Measurements from ENCODE around the gene UMODL1. TPM values are rescaled to one million over a fixed set of nuclear protein-coding genes. Genes with fewer than 3 reads are reported as not detected.
A peak's percentile ranks its signal among the peaks of the same experiment; 100 is the strongest.
"Not testable (repeated sequence)": the region's sequence is repeated elsewhere in the genome, so short reads cannot be mapped to it uniquely, and the experiment has no call there.

UMODL1 gene
- total RNA-seq, 2 donors from 2014 or later = not detected

DNA sequence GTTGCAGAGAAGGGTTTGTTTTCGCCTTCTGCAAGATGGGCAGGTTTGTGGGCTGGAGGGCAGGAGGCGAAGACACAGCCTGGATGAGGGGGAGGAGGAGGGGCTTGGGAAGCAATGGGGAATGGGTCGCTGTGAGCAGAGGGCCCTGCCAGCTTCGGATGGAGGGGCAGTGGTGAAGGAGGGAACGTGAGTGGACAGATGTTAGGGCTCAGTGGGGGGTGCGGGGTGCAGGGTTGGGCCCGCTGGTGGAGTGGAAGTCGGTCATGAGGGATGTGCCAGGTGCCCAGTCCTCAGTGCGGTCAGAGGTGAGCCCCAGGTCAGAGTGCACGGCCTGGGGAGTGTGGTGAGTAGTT, 92.4 kb downstream of the UMODL1 start:
- no peak for ATAC-seq
- intact Hi-C loops (cut with DNase I) = loop anchor here in 1 of 2 donors (5.0 kb wide), 1 partner anchor 94 kb away; no protein-coding TSS in a partner anchor
- no peak for DNase-seq

DNA sequence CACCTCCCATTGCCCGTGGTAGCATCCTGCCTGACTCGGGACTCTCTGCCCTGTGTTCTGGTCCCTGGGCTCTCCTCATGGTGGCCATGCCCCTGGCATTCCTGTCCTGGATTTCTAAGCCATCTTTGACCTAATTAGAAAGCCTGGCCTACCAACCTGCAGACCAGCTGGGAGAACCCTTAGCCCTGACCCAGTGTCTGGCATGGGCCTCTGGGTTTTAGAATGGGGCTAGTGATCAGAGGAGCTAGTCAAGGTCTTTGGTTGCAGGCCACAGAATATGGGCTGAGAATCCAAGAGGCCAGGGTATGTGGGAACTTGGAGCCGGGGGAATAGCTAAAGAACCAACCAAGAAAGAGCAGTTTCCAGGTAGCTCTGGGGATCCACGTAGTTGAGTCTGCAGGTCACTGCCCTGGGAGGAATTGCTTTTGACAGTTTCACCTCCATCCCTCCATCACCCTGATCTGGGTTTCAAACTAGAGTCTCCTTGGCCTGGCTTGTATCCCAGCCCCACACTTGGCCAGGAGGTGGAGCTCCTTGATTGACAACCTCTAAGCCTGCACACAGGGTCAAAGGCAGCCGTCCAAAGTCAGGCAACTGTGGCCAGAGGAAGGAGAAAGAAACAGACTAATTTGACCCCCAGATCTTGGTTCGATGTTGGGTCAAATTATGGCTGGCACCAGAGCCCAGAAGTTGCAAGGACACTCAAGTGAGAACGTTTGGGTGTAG, 93.1 kb downstream of the UMODL1 start:
- DNase-seq (peak; percentile 60), ATAC-seq (peak; percentile 85 to 87)
- intact Hi-C loops (cut with DNase I) = loop anchor here in 1 of 2 donors (5.0 kb wide), 1 partner anchor 93 kb away; no protein-coding TSS in a partner anchor

- DNase-seq = no peak
- intact Hi-C loops (cut with DNase I) = loop anchor here in 1 of 2 donors (5.0 kb wide), 1 partner anchor 92 kb away; no protein-coding TSS in a partner anchor
- no peak for ATAC-seq
Observed at GRCh38 chr21:42164818-42165217, 93.7 kb downstream of the UMODL1 start.

GRCh38 chr21:42165901-42166300, 94.8 kb downstream of the UMODL1 start:
- intact Hi-C loops (cut with DNase I) = no loop called here
- ATAC-seq (no peak), DNase-seq (no peak)

DNA sequence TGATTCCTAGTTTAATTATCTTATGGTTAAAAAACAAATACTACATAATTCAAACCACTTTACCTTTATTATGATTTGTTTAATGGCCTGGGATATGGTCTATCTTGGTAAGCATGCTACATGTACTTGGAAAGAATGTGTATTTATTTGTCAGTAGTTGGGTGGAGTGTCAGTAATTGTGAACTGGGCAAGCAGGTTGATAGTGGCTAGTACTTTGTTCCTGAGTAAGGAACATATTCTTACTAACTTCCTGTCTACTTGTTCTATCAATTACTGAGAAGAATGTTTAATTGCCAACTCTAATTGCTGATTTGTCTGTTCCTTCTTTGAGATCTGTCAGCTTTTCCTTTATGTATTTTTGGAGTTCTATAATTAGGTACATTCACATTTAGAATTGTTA, 98.6 kb downstream of the UMODL1 start:
- intact Hi-C loops (cut with DNase I) = no loop called here
- DNase-seq (no peak), ATAC-seq (no peak)

DNA sequence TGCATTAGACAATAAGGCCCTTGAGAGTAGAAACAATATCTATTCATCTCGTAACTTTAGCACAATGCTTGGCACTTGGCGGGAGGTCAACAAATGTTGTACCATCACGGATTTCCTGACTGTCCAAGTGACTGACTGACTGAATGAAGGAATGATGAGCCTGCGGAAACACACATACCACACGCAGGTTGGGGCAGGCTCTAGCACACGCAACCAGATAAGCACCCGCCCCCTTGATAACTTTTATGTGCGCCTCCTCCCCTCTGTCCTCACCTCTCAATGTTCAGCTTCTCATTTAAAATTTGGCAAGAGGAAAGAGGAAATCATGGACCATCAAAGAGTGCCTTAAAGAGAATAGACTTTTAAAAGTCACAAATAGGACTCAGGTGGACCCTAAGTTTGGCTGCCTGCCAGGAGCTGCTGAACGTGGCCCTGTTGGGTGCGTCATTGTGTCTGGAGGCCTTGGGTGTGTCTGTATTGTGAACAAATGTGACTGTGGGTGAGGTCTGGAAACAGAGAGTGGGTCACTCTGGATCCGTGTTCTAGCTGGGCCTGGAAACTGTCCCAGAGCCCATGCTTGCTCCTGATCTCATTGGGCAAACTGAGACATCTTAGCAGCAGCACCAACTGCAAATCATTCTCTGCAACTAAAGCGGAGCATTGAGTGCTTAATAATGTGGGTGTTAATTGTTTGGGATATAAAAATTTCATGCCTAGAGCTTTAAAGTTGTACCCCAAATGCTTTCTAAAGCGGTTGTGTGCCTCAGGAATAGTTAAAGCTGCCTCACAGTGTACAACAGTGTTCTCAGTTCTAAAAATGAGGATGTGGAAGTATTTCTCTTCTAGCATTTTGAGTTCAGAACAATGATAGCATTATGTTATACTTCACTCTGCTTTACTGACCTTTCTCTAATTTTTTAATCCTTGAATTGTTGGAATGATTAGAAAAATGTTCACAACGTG, 100.3 kb downstream of the UMODL1 start:
- DNase-seq (peak; percentile 54), ATAC-seq (peak in 1 of 2 donors; percentile 59)
- intact Hi-C loops (cut with DNase I) = no loop called here

DNA sequence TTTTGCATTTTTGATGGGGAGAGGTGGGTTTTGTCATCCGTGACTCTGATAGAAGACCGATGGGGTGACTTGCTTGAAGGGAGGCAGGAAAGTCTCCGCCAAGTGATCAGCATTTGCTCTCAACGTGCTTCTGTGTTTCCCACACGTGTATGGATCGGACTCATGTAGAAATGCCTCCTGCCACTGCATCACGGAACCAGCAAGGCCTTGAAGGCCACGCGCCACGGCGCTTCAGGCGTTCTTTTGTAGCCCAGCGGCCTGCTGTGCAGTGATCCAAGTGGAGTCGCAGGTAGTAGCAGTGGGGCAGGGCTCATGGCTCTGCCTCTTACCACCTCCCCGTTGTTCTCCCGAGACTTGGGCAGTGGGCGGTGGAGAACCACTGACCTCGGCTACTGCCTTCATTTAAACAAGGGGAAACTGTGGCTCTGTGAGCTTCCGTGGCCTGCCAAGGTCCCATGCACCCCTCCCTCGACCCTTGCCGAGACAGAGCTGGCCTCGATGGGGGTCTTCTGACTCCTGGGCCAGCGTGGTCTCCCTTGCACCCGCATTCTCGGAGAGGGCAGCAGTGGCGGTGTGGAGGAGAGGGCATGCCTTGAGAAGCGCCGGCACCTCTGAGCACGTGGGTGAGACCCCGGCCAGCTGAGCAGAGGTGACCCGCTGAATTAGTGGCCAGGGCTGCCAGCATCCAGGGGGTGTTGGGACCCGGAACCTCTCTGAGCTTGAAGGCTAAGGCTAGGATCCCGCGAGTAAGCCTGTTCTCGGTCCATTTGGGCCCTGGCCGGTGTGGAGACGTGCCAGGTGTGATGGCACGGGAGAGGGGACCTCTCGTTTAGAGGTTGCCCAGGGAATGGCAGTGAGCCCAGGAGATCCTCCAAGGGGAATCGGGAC, 101.7 kb downstream of the UMODL1 start:
- intact Hi-C loops (cut with DNase I) = no loop called here
- DNase-seq = no peak

DNA sequence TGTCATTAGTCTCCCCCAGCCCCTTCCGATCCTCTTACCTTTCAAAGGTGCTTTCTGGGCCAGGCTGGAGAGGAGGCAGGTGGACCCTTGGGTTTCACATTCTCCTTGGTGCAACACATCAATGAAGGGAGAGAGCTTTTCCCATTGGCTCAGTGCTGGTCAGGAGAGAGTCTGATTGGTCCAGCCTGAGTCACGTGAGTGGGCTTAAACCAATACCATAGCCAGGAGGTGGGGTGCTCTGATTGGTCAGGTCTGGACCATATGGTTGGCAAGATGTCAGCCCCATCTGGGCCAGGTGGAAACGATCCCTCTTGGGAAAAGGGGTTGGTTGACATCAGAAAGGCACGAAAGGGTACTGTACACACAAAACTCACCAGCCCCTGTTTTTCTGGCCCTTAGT, 103.1 kb downstream of the UMODL1 start:
- intact Hi-C loops (cut with DNase I) = no loop called here
- ATAC-seq (no peak), DNase-seq (no peak)

More for the DNA sequence above, 101.7 kb downstream of the UMODL1 start:
- ATAC-seq = no peak

- ATAC-seq (no peak), DNase-seq (no peak)
- intact Hi-C loops (cut with DNase I) = no loop called here
Observed at GRCh38 chr21:42175110-42175710, 104.1 kb downstream of the UMODL1 start.

DNA sequence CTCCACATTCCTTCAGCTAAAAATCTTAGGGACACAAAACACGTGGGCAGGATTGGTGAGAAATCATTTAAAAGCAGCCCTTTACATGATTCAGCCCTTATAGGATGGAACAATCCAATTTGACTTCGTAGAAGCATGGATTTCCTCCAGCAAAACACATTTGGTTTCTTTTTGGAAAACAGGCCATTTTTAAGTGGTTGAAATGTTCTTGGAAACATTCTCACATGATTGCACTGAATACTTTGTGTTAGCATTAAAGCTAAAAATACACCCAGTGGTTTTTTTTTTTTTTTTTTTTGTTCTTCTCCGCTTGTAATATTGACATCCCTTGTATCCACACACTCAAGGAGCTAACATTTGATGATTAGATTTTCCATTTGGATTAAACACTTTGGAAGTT, 105.7 kb downstream of the UMODL1 start:
- no peak for DNase-seq
- peak in 1 of 2 donors; percentile 12 for ATAC-seq
- intact Hi-C loops (cut with DNase I) = no loop called here

GRCh38 chr21:42179316-42179715, 108.2 kb downstream of the UMODL1 start:
- intact Hi-C loops (cut with DNase I) = no loop called here
- ATAC-seq (no peak), DNase-seq (no peak)

DNA sequence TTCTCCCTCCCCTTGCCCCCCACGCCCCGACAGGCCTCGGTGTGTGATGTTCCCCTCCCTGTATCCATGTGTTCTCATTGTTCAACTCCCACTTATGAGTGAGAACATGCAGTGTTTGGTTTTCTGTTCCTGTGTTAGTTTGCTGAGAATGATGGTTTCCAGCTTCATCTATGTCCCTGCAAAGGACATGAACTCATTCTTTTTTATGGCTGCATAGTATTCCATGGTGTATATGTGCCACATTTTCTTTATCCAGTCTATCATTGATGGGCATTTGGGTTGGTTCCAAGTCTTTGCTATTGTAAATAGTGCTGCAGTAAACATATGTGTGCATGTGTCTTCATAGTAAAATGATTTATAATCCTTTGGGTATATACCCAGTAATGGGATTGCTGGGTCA, 108.9 kb downstream of the UMODL1 start:
- DNase-seq; intact Hi-C loops (cut with DNase I); ATAC-seq: not testable (repeated sequence)

GRCh38 chr21:42182713-42183371, 111.7 kb downstream of the UMODL1 start:
- DNase-seq (no peak), ATAC-seq (no peak)
- intact Hi-C loops (cut with DNase I) = no loop called here

GRCh38 chr21:42183374-42184266, 112.5 kb downstream of the UMODL1 start:
- intact Hi-C loops (cut with DNase I) = no loop called here
- ATAC-seq (no peak), DNase-seq (no peak)

DNA sequence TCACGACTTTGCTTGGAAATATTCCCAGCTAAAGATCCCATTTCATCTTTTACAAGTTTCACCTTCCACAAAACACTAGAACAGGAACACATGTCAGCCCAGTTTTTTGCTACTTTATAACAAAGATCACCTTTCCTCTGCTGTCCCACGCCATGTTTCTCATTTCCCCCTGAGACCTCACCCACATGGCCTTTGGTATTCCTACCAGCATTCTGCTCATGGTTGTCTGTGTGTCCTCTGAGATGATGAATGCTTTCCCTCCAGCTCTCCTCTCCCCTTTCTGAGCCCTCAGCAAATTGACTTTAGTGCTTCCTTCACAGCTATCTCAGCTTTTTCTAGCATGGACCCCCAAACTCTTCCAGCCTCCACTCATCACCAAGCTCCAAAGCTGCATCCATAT, 115.5 kb downstream of the UMODL1 start:
- DNase-seq = no peak

DNA sequence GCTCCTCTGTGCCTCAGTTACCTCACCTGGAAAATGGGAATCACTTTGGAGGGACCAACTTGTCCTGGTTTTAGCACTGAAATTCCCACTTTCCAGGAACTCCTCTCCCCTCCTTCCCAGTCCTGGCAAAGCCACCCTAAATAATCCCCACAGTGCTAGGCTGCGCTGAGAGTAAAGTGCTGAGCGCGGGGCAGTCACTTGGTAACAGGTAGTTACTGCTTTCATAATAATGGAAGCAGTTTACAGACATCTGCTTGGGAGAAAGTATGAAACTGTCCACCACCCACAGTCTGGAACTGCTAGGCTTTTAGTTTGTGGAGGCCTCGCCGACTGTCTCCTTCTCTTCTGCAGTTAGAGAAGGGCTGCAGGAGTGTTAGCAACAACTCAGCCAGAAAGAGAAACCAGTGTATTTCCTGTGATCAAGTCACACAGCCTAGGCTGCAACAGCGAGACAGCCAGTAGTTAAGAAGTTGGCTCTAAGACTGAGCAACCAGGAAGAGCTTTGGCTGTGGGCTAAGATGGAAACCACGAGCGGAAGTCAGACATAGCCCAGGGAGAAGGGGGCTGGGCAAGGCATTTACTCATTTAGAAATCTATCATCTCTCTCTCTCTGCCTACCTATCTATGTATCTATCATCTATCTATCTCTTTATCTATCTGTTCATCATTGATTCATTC, 117.0 kb downstream of the UMODL1 start:
- intact Hi-C loops (cut with DNase I) = no loop called here
- DNase-seq (no peak), ATAC-seq (peak; percentile 85 to 93)

More for the DNA sequence above, 115.5 kb downstream of the UMODL1 start:
- no peak for ATAC-seq
- intact Hi-C loops (cut with DNase I) = no loop called here

GRCh38 chr21:42188663-42189062, 117.5 kb downstream of the UMODL1 start:
- ATAC-seq = no peak
- intact Hi-C loops (cut with DNase I) = no loop called here
- DNase-seq = no peak
